HL-60 (cell line): ENCODE data around the gene KCNG3.

Source experiments
- CTCF ChIP-seq: IDR thresholded peaks from one replicate; pipeline ENCODE4 v1.5.1; 2011; ENCODE audit warnings: low read length, control low read depth, inconsistent platforms; ENCODE audit not compliant: insufficient read depth
- REST ChIP-seq: IDR thresholded peaks from 2 replicates; pipeline ENCODE4 v1.6.1; 2012; ENCODE audit warnings: low read depth; ENCODE audit not compliant: insufficient replicate concordance

GRCh38 chr2:42494355-42495233 is 812 bp upstream of the KCNG3 start:
- TF ChIP-seq CTCF (peak; percentile 86), REST (no peak)
